ENCODE results near the gene CACNA1C. TPM values are rescaled to one million over a fixed set of nuclear protein-coding genes. Genes with fewer than 3 reads are reported as not detected.

The CACNA1C gene
- total and polyA plus RNA-seq, 2 donors (not counting 1 experiment from before 2014, with no cell fraction given) = 0.01 to 0.02 TPM

- H3K27ac Mint-ChIP-seq = no peak overlapping the region
- H3K4me1 Mint-ChIP-seq = peaks cover 18% of the 10 kb centered on the region
- H3K4me1 ChIP-seq (ENCODE audit: control insufficient read depth in 2 of 2, insufficient read depth in 2 of 2, low read length in 2 of 2) = peaks cover 12 to 16% of the 10 kb centered on the region in 2 donors
- H3K9ac ChIP-seq (ENCODE audit: low read length) = no peak overlapping the region
- H3K4me3 Mint-ChIP-seq = no peak overlapping the region
- ChIA-PET CTCF (no interaction called here), POLR2A (no interaction called here)
- H3K36me3 ChIP-seq (replicated peaks in 1 of 2; ENCODE audit: control extremely low read depth in 1 of 2, control insufficient read depth in 1 of 2, extremely low read depth in 1 of 2, insufficient read depth in 2 of 2, low read length in 1 of 2) = no peaks in the 10 kb centered on the region
- 51% methylated on average over 9 of the region's 15 CpGs for WGBS (ENCODE audit: insufficient coverage)
- peaks cover 24% of the 10 kb centered on the region for H3K27me3 Mint-ChIP-seq
- H3K4me3 ChIP-seq (ENCODE audit: control extremely low read depth in 1 of 5, extremely low read depth in 1 of 5, insufficient read depth in 1 of 5, low read depth in 2 of 5, low read length in 4 of 5) = no peak overlapping the region
- no peaks in the 10 kb centered on the region for H3K79me2 ChIP-seq (ENCODE audit: control insufficient read depth, insufficient read depth, low read length)
- H3K27me3 ChIP-seq (replicated peaks in 1 of 4; ENCODE audit: control extremely low read depth in 1 of 4, control insufficient read depth in 3 of 4, insufficient read depth in 4 of 4, low read length in 3 of 4) = no peaks in the 10 kb centered on the region
- no peak overlapping the region for H3K4me2 ChIP-seq (replicated peaks; ENCODE audit: low read depth, low read length, poor library complexity, severe bottlenecking)
- H2AFZ ChIP-seq (ENCODE audit: insufficient read depth, low read depth, low read length, poor library complexity, severe bottlenecking) = no peak overlapping the region
- no peaks in the 10 kb centered on the region for H4K20me1 ChIP-seq (ENCODE audit: control insufficient read depth, insufficient read depth, low read length, poor library complexity, severe bottlenecking)
- no peak overlapping the region for H3K27ac ChIP-seq (ENCODE audit: low read length in 2 of 2)
- ATAC-seq (ENCODE audit: low read depth) = no peak
- no peak for DNase-seq
- intact Hi-C loops (cut with micrococcal nuclease) = no loop called here
- TF ChIP-seq, protein P1, sequence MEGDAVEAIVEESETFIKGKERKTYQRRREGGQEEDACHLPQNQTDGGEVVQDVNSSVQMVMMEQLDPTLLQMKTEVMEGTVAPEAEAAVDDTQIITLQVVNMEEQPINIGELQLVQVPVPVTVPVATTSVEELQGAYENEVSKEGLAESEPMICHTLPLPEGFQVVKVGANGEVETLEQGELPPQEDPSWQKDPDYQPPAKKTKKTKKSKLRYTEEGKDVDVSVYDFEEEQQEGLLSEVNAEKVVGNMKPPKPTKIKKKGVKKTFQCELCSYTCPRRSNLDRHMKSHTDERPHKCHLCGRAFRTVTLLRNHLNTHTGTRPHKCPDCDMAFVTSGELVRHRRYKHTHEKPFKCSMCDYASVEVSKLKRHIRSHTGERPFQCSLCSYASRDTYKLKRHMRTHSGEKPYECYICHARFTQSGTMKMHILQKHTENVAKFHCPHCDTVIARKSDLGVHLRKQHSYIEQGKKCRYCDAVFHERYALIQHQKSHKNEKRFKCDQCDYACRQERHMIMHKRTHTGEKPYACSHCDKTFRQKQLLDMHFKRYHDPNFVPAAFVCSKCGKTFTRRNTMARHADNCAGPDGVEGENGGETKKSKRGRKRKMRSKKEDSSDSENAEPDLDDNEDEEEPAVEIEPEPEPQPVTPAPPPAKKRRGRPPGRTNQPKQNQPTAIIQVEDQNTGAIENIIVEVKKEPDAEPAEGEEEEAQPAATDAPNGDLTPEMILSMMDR (IDR thresholded peaks at IDR 0.05) = no peak
- TF ChIP-seq EZH2 (IDR thresholded peaks at IDR 0.05; ENCODE audit: borderline replicate concordance, insufficient read depth, low read depth, low read length, poor library complexity, severe bottlenecking) = no peak
- no peaks in the 10 kb centered on the region for H3K9me3 Mint-ChIP-seq (ENCODE audit: insufficient read depth)
- no peaks in the 10 kb centered on the region for H3K9me3 ChIP-seq (ENCODE audit: control extremely low read depth in 1 of 3, control insufficient read depth in 2 of 3, insufficient read depth in 1 of 3, low read length in 2 of 3)
Observed at GRCh38 chr12:2359725-2360629, 307.2 kb downstream of the CACNA1C start.

DNA sequence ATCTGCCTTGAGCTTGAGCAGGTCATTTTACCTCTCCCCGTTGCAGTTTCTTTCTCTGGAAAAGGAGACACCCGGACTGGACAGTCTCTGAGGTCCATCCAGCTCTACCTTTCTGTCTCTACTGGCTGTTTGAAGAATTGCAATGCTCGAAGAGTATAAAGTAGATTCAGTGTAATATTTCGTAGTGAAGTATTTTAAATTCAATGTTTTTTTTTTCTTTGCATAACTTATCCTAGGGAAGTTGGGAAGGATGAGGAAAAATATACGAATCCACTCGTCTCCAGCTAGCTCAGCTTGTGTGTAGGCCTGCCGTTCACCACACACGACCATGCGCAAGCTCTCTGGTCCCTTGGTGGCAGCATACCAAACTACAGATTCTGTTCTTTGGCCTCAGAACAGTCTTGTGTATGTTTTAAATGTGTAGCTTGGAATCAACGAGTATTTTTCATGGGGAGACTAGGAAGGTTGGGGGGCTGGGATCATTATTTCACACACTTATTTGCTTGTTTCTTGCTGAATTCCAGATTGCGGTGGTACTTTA, 307.9 kb downstream of the CACNA1C start:
- Mint-ChIP-seq H3K27me3 (peaks cover 23% of the 10 kb centered on the region), H3K9me3 (ENCODE audit: insufficient read depth) (no peaks in the 10 kb centered on the region), H3K4me1 (peaks cover 18% of the 10 kb centered on the region), H3K4me3 (no peak overlapping the region), H3K27ac (no peak overlapping the region)
- no peak overlapping the region for H3K27ac ChIP-seq (ENCODE audit: low read length in 2 of 2)
- WGBS (ENCODE audit: insufficient coverage) = 80% methylated on average over 2 of the region's 11 CpGs
- no peaks in the 10 kb centered on the region for H3K79me2 ChIP-seq (ENCODE audit: control insufficient read depth, insufficient read depth, low read length)
- no peak overlapping the region for H3K9ac ChIP-seq (ENCODE audit: low read length)
- DNase-seq (no peak), ATAC-seq (ENCODE audit: low read depth) (no peak)
- H3K36me3 ChIP-seq (replicated peaks in 1 of 2; ENCODE audit: control extremely low read depth in 1 of 2, control insufficient read depth in 1 of 2, extremely low read depth in 1 of 2, insufficient read depth in 2 of 2, low read length in 1 of 2) = no peaks in the 10 kb centered on the region
- ChIA-PET POLR2A (no interaction called here), CTCF (no interaction called here)
- H2AFZ ChIP-seq (ENCODE audit: insufficient read depth, low read depth, low read length, poor library complexity, severe bottlenecking) = no peak overlapping the region
- peaks cover 12 to 16% of the 10 kb centered on the region in 2 donors for H3K4me1 ChIP-seq (ENCODE audit: control insufficient read depth in 2 of 2, insufficient read depth in 2 of 2, low read length in 2 of 2)
- no peaks in the 10 kb centered on the region for H3K27me3 ChIP-seq (replicated peaks in 1 of 4; ENCODE audit: control extremely low read depth in 1 of 4, control insufficient read depth in 3 of 4, insufficient read depth in 4 of 4, low read length in 3 of 4)
- H3K4me3 ChIP-seq (ENCODE audit: control extremely low read depth in 1 of 5, extremely low read depth in 1 of 5, insufficient read depth in 1 of 5, low read depth in 2 of 5, low read length in 4 of 5) = no peak overlapping the region
- TF ChIP-seq, protein P1 (IDR thresholded peaks at IDR 0.05) = no peak
- no peak for TF ChIP-seq EZH2 (IDR thresholded peaks at IDR 0.05; ENCODE audit: borderline replicate concordance, insufficient read depth, low read depth, low read length, poor library complexity, severe bottlenecking)
- no peak overlapping the region for H3K4me2 ChIP-seq (replicated peaks; ENCODE audit: low read depth, low read length, poor library complexity, severe bottlenecking)
- no peaks in the 10 kb centered on the region for H3K9me3 ChIP-seq (ENCODE audit: control extremely low read depth in 1 of 3, control insufficient read depth in 2 of 3, insufficient read depth in 1 of 3, low read length in 2 of 3)
- intact Hi-C loops (cut with micrococcal nuclease) = no loop called here
- H4K20me1 ChIP-seq (ENCODE audit: control insufficient read depth, insufficient read depth, low read length, poor library complexity, severe bottlenecking) = no peaks in the 10 kb centered on the region

Data from B cell (primary cell).